Neural crest cell (in vitro differentiated cells): ENCODE measurements around the gene GGT6. TPM values are rescaled to one million over a fixed set of nuclear protein-coding genes. Genes with fewer than 3 reads are reported as not detected.

Experiments used
- DNase-seq: peaks from one replicate; pipeline ENCODE4 v3.0.0; 2021; ENCODE audit warnings: low read depth, mixed read lengths, low spot score
- H3K27ac Mint-ChIP-seq: one replicate; pipeline ENCODE4 v1.8.0; 2021; ENCODE audit warnings: mild to moderate bottlenecking, mixed read lengths; ENCODE audit not compliant: unreplicated experiment
- H3K27me3 Mint-ChIP-seq: 2 replicates; pipeline ENCODE4 v1.8.0; 2021; ENCODE audit warnings: low read depth, mild to moderate bottlenecking, mixed read lengths
- H3K36me3 Mint-ChIP-seq: 2 replicates; pipeline ENCODE4 v1.8.0; 2021; ENCODE audit warnings: low read depth, mild to moderate bottlenecking, mixed read lengths
- H3K4me1 Mint-ChIP-seq: 2 replicates; pipeline ENCODE4 v1.8.0; 2021; ENCODE audit warnings: mixed read lengths
- H3K4me3 Mint-ChIP-seq: one replicate; pipeline ENCODE4 v1.8.0; 2021; ENCODE audit warnings: mild to moderate bottlenecking, mixed read lengths
- H3K9me3 Mint-ChIP-seq: 2 replicates; pipeline ENCODE4 v1.8.0; 2021; ENCODE audit warnings: mixed read lengths
- CTCF ChIP-seq: fragments of 200-600 bp; sonication (generic); conservative IDR thresholded peaks from 2 replicates; pipeline ENCODE4 v1.5.0; 2021; ENCODE audit warnings: antibody characterized with exemption, mild to moderate bottlenecking
- total RNA-seq: library from RNA; stranded (reverse); gene quantifications from 2 replicates; pipeline ENCODE4 v1.2.1, GENCODE V29; 2021

GGT6 gene
- total RNA-seq, 1 donor from 2014 or later: not detected

- DNase-seq: no peak
- no peak for TF ChIP-seq CTCF
- Mint-ChIP-seq H3K9me3 (no peaks in the 10 kb centered on the region), H3K27ac (no peak overlapping the region), H3K4me3 (no peak overlapping the region), H3K4me1 (no peaks in the 10 kb centered on the region), H3K27me3 (peaks cover under 1% of the 10 kb centered on the region), H3K36me3 (no peaks in the 10 kb centered on the region)
Measured at GRCh38 chr17:4509923-4510617, 50.3 kb downstream of the GGT6 start.

- peak overlapping the region; percentile 84 for H3K27ac Mint-ChIP-seq
- no peaks in the 10 kb centered on the region for H3K4me1 Mint-ChIP-seq
- no peak for DNase-seq
- peaks cover 5% of the 10 kb centered on the region for H3K27me3 Mint-ChIP-seq
- H3K9me3 Mint-ChIP-seq: no peaks in the 10 kb centered on the region
- no peak overlapping the region for H3K4me3 Mint-ChIP-seq
- no peak for TF ChIP-seq CTCF
- H3K36me3 Mint-ChIP-seq: no peaks in the 10 kb centered on the region
Measured at GRCh38 chr17:4509401-4509800, 51.0 kb downstream of the GGT6 start.

- no peaks in the 10 kb centered on the region for H3K4me1 Mint-ChIP-seq
- no peaks in the 10 kb centered on the region for H3K36me3 Mint-ChIP-seq
- no peak overlapping the region for H3K4me3 Mint-ChIP-seq
- no peak overlapping the region for H3K27ac Mint-ChIP-seq
- H3K27me3 Mint-ChIP-seq: peaks cover 11% of the 10 kb centered on the region
- no peak for DNase-seq
- no peaks in the 10 kb centered on the region for H3K9me3 Mint-ChIP-seq
- no peak for TF ChIP-seq CTCF
Measured at GRCh38 chr17:4508207-4508606, 52.2 kb downstream of the GGT6 start.

- Mint-ChIP-seq H3K27me3 (peaks cover 18% of the 10 kb centered on the region), H3K27ac (no peak overlapping the region), H3K36me3 (no peaks in the 10 kb centered on the region), H3K4me3 (no peak overlapping the region), H3K4me1 (no peaks in the 10 kb centered on the region), H3K9me3 (no peaks in the 10 kb centered on the region)
- TF ChIP-seq CTCF: no peak
- no peak for DNase-seq
Measured at GRCh38 chr17:4507361-4508111, 52.8 kb downstream of the GGT6 start.

Other genes with a start within 250 kb of the GGT6 start
- 98.5 and 119 TPM in 2 replicates for gene UBE2G1, start 193.9 kb downstream of the GGT6 start, total RNA-seq
- gene SPNS3, start 126.6 kb downstream of the GGT6 start, total RNA-seq: not detected in 2 replicates
- 3.8 and 4.3 TPM in 2 replicates for gene SPNS2, start 61.7 kb downstream of the GGT6 start, total RNA-seq
- 67.0 and 69.3 TPM in 2 replicates for gene MYBBP1A, start 5.2 kb downstream of the GGT6 start, total RNA-seq
- gene SMTNL2, start 24.0 kb upstream of the GGT6 start, total RNA-seq: 1.1 and 1.4 TPM in 2 replicates
- 0.33 and 0.41 TPM in 2 replicates for gene ALOX15, start 81.1 kb upstream of the GGT6 start, total RNA-seq
- gene PELP1, start 143.6 kb upstream of the GGT6 start, total RNA-seq: 102 and 107 TPM in 2 replicates
- gene ARRB2, start 150.1 kb upstream of the GGT6 start, total RNA-seq: 66.7 and 73.4 TPM in 2 replicates
- 18.6 and 19.5 TPM in 2 replicates for gene MED11, start 170.9 kb upstream of the GGT6 start, total RNA-seq
- gene ZMYND15, start 179.3 kb upstream of the GGT6 start, total RNA-seq: not detected in 2 replicates
- gene CXCL16, start 179.4 kb upstream of the GGT6 start, total RNA-seq: not detected in 2 replicates
- not detected in 2 replicates for gene TM4SF5, start 211.3 kb upstream of the GGT6 start, total RNA-seq
- 1.0 and 1.6 TPM in 2 replicates for gene VMO1, start 225.8 kb upstream of the GGT6 start, total RNA-seq
- not detected in 2 replicates for gene GLTPD2, start 228.4 kb upstream of the GGT6 start, total RNA-seq
- 174 and 181 TPM in 2 replicates for gene PSMB6, start 235.6 kb upstream of the GGT6 start, total RNA-seq
- 54.8 and 63.9 TPM in 2 replicates for gene PLD2, start 246.6 kb upstream of the GGT6 start, total RNA-seq